Keratinocyte (primary cell): ENCODE data around the gene IRF2BP2. TPM values are rescaled to one million over a fixed set of nuclear protein-coding genes. Genes with fewer than 3 reads are reported as not detected.

Experiments
- DNase-seq: peaks from one replicate; pipeline ENCODE4 v3.0.0-alpha.2; 2011; ENCODE audit warnings: low read depth, missing footprints, low spot score
- FAIRE-seq: peaks from 2 replicates; lab custom pipeline; 2011; peaks lifted over from hg19 to GRCh38; lab: Jason Lieb, UNC
- H2AFZ ChIP-seq: 2 replicates; pipeline ENCODE4 v1.6.0; 2012; ENCODE audit warnings: low read length, control low read depth, inconsistent platforms; ENCODE audit not compliant: control insufficient read depth
- H3K27ac ChIP-seq: 2 replicates; pipeline ENCODE4 v1.5.1; 2011; ENCODE audit warnings: low read length; ENCODE audit not compliant: control insufficient read depth, insufficient read depth
- H3K27me3 ChIP-seq: 3 replicates; pipeline ENCODE4 v1.6.0; 2011; ENCODE audit warnings: low read length; ENCODE audit not compliant: control insufficient read depth, insufficient read depth; ENCODE audit errors: extremely low read depth
- H3K36me3 ChIP-seq, 2 experiments: 2 replicates in 1 of 2; 3 replicates in 1 of 2; pipeline ENCODE4 v1.5.1; 2011; ENCODE audit warnings: low read length in 2 of 2, mild to moderate bottlenecking in 1 of 2; ENCODE audit not compliant: control insufficient read depth in 2 of 2, insufficient read depth in 2 of 2; ENCODE audit errors: extremely low read depth in 1 of 2
- H3K4me1 ChIP-seq: 3 replicates; pipeline ENCODE4 v1.5.1; 2011; ENCODE audit warnings: low read length; ENCODE audit not compliant: control insufficient read depth, insufficient read depth; ENCODE audit errors: extremely low read depth
- H3K4me2 ChIP-seq: 3 replicates; pipeline ENCODE4 v1.6.0; 2011; ENCODE audit warnings: low read depth, low read length; ENCODE audit not compliant: control insufficient read depth, insufficient read depth; ENCODE audit errors: extremely low read depth
- H3K4me3 ChIP-seq, 3 experiments: fragments of 200-600 bp in 1 of 3; sonication (generic) in 1 of 3; 2 replicates in 2 of 3; 3 replicates in 1 of 3; pipeline ENCODE4 v1.5.1; 2011 to 2016; ENCODE audit warnings: low read length in 3 of 3, mild to moderate bottlenecking in 3 of 3, control low read depth in 2 of 3, inconsistent platforms in 1 of 3, low read depth in 1 of 3, mixed read lengths in 1 of 3, mixed run types in 1 of 3, moderate library complexity in 1 of 3; ENCODE audit not compliant: control insufficient read depth in 2 of 3, insufficient read depth in 2 of 3; ENCODE audit errors: extremely low read depth in 1 of 3
- H3K79me2 ChIP-seq: 2 replicates; pipeline ENCODE4 v1.6.0; 2012; ENCODE audit warnings: low read length; ENCODE audit not compliant: control insufficient read depth, insufficient read depth
- H3K9ac ChIP-seq: 3 replicates; pipeline ENCODE4 v1.6.0; 2011; ENCODE audit warnings: low read length; ENCODE audit not compliant: control insufficient read depth, insufficient read depth; ENCODE audit errors: extremely low read depth
- H3K9me1 ChIP-seq: 3 replicates; pipeline ENCODE4 v1.6.0; 2011; ENCODE audit warnings: low read length; ENCODE audit not compliant: control insufficient read depth, insufficient read depth; ENCODE audit errors: extremely low read depth
- H3K9me3 ChIP-seq: 2 replicates; pipeline ENCODE4 v1.5.1; 2012; ENCODE audit warnings: low read depth, low read length; ENCODE audit not compliant: control insufficient read depth
- H4K20me1 ChIP-seq: 3 replicates; pipeline ENCODE4 v1.6.0; 2011; ENCODE audit warnings: low read length; ENCODE audit not compliant: control insufficient read depth, insufficient read depth; ENCODE audit errors: extremely low read depth
- CTCF ChIP-seq, 3 experiments: IDR thresholded peaks in 1 of 3; conservative IDR thresholded peaks in 1 of 3; optimal IDR thresholded peaks in 1 of 3; 2 replicates in 2 of 3; 3 replicates in 1 of 3; pipeline versions ENCODE3 to v1.5.1; 2011; ENCODE audit warnings: low read length in 3 of 3, mild to moderate bottlenecking in 3 of 3, moderate library complexity in 2 of 3, control low read depth in 1 of 3, inconsistent platforms in 1 of 3; ENCODE audit not compliant: insufficient read depth in 2 of 3; ENCODE audit errors: extremely low read depth in 1 of 3
- EZH2 ChIP-seq: IDR thresholded peaks from one replicate; pipeline ENCODE4 v1.6.1; 2012; ENCODE audit warnings: inconsistent platforms, mild to moderate bottlenecking, low read length, moderate library complexity
- dilution Hi-C: fragments of 300-500 bp; cut with MboI; formaldehyde crosslinking; loops from one replicate; pipeline ENCODE4 v1.7.0; 2020; ENCODE audit warnings: low sequenced_read_pairs; ENCODE audit not compliant: extremely low pct_ligation_motif_present
- polyA plus RNA-seq, 5 experiments: library from polyadenylated mRNA; depleted of rRNA in 3 of 5; stranded (reverse) in 3 of 5; stranded (forward) in 1 of 5; unstranded in 1 of 5; fragments of >200 nt; gene quantifications; 1 replicate in 1 of 5; 2 replicates in 3 of 5; 3 replicates in 1 of 5; pipeline versions ENCODE4 v1.2.1 to v1.2.3, GENCODE V29; 2011 to 2012; ENCODE audit warnings: missing spikeins in 2 of 5, low read depth in 1 of 5, low replicate concordance in 1 of 5

The IRF2BP2 gene
- polyA plus RNA-seq, 1 donor (not counting 4 experiments of a cell fraction or from before 2014, with no cell fraction given): 29.9 TPM

- H3K4me3 ChIP-seq: no peak overlapping the region
- H4K20me1 ChIP-seq: no peaks in the 10 kb centered on the region
- H3K27ac ChIP-seq: no peak overlapping the region
- peaks cover 2% of the 10 kb centered on the region for H3K9me1 ChIP-seq
- H3K9me3 ChIP-seq: no peaks in the 10 kb centered on the region
- no peak for DNase-seq
- H3K9ac ChIP-seq: no peak overlapping the region
- no peaks in the 10 kb centered on the region for H3K79me2 ChIP-seq
- H3K4me1 ChIP-seq: peaks cover 23% of the 10 kb centered on the region
- no peaks in the 10 kb centered on the region for H3K36me3 ChIP-seq
- FAIRE-seq: no peak
- dilution Hi-C loops: no loop called here
- no peak overlapping the region for H2AFZ ChIP-seq
- no peak for TF ChIP-seq CTCF (optimal IDR thresholded peaks at IDR 0.05 in 1 of 3, IDR thresholded peaks at IDR 0.05 in 1 of 3, conservative IDR thresholded peaks at IDR 0.05 in 1 of 3; ENCODE audit: extremely low read depth in 1 of 3, insufficient read depth in 2 of 3, low read length in 3 of 3)
- no peak for TF ChIP-seq EZH2
- no peaks in the 10 kb centered on the region for H3K27me3 ChIP-seq
- H3K4me2 ChIP-seq: no peak overlapping the region
These were observed 25.1 kb downstream of the IRF2BP2 start for GRCh38 chr1:234584926-234585325.

GRCh38 chr1:234584420-234584805, 25.6 kb downstream of the IRF2BP2 start:
- H3K27me3 ChIP-seq: no peaks in the 10 kb centered on the region
- peaks cover 2% of the 10 kb centered on the region for H3K9me1 ChIP-seq
- FAIRE-seq: no peak
- no peak for TF ChIP-seq CTCF (optimal IDR thresholded peaks at IDR 0.05 in 1 of 3, IDR thresholded peaks at IDR 0.05 in 1 of 3, conservative IDR thresholded peaks at IDR 0.05 in 1 of 3; ENCODE audit: extremely low read depth in 1 of 3, insufficient read depth in 2 of 3, low read length in 3 of 3)
- no peak for TF ChIP-seq EZH2
- peaks cover 18% of the 10 kb centered on the region for H3K4me1 ChIP-seq
- H3K27ac ChIP-seq: no peak overlapping the region
- H3K4me2 ChIP-seq: no peak overlapping the region
- H3K79me2 ChIP-seq: no peaks in the 10 kb centered on the region
- no peak overlapping the region for H3K4me3 ChIP-seq
- no peak for DNase-seq
- no peak overlapping the region for H2AFZ ChIP-seq
- no peak overlapping the region for H3K9ac ChIP-seq
- H3K9me3 ChIP-seq: no peaks in the 10 kb centered on the region
- H4K20me1 ChIP-seq: no peaks in the 10 kb centered on the region
- dilution Hi-C loops: no loop called here
- no peaks in the 10 kb centered on the region for H3K36me3 ChIP-seq
